Muscle layer of colon (tissue), 2 donors: ENCODE measurements around the gene EIF2B2.

Experiments used
- H3K27ac ChIP-seq: one replicate; pipeline ENCODE4 v1.7.0; 2013; ENCODE audit warnings: low read depth, mild to moderate bottlenecking, low read length, moderate library complexity
- H3K27me3 ChIP-seq, 2 donors: one replicate each; pipeline ENCODE4 v1.7.0; 2013; ENCODE audit warnings: low read length in 2 of 2, mild to moderate bottlenecking in 2 of 2; ENCODE audit not compliant: insufficient read depth in 2 of 2, control insufficient read depth in 1 of 2
- H3K36me3 ChIP-seq: one replicate; pipeline ENCODE4 v1.7.0; 2013; ENCODE audit warnings: mild to moderate bottlenecking, low read length; ENCODE audit not compliant: insufficient read depth
- H3K4me1 ChIP-seq: one replicate; pipeline ENCODE4 v1.7.0; 2013; ENCODE audit warnings: mild to moderate bottlenecking, low read length; ENCODE audit not compliant: insufficient read depth
- H3K4me3 ChIP-seq, 2 donors: one replicate each; pipeline ENCODE4 v1.7.0; 2013; ENCODE audit warnings: low read length in 2 of 2, low read depth in 1 of 2, mild to moderate bottlenecking in 1 of 2, moderate library complexity in 1 of 2
- H3K9ac ChIP-seq: one replicate; pipeline ENCODE4 v1.7.0; 2013; ENCODE audit warnings: low read length
- H3K9me3 ChIP-seq: one replicate; pipeline ENCODE4 v1.7.0; 2013; ENCODE audit warnings: mild to moderate bottlenecking, low read length
- donor health status: abdominal sarcoma.
- donor health status: Adenocarcinoma of cecum.

EIF2B2 gene

GRCh38 chr14:75047506-75047905 is 44.8 kb downstream of the EIF2B2 start:
- peaks cover 4% of the 10 kb centered on the region for H3K36me3 ChIP-seq
- H3K27ac ChIP-seq = no peak overlapping the region
- H3K9ac ChIP-seq = no peak overlapping the region
- no peaks in the 10 kb centered on the region for H3K9me3 ChIP-seq
- no peak overlapping the region for H3K4me3 ChIP-seq
- H3K27me3 ChIP-seq = no peaks in the 10 kb centered on the region
- peaks cover 23% of the 10 kb centered on the region for H3K4me1 ChIP-seq

- Histone ChIP-seq H3K4me1 (peaks cover 23% of the 10 kb centered on the region), H3K27ac (no peak overlapping the region), H3K9ac (no peak overlapping the region), H3K36me3 (peaks cover 2% of the 10 kb centered on the region), H3K9me3 (no peaks in the 10 kb centered on the region), H3K4me3 (no peak overlapping the region), H3K27me3 (no peaks in the 10 kb centered on the region)
Observed at GRCh38 chr14:75048101-75048500, 45.4 kb downstream of the EIF2B2 start.

- Histone ChIP-seq H3K36me3 (no peaks in the 10 kb centered on the region), H3K9ac (no peak overlapping the region), H3K4me1 (peaks cover 20% of the 10 kb centered on the region), H3K27ac (no peak overlapping the region), H3K4me3 (no peak overlapping the region), H3K27me3 (no peaks in the 10 kb centered on the region), H3K9me3 (no peaks in the 10 kb centered on the region)
Observed at GRCh38 chr14:75049136-75049535, 46.4 kb downstream of the EIF2B2 start.

- Histone ChIP-seq H3K27ac (no peak overlapping the region), H3K36me3 (no peaks in the 10 kb centered on the region), H3K27me3 (no peaks in the 10 kb centered on the region), H3K4me3 (no peak overlapping the region), H3K9me3 (no peaks in the 10 kb centered on the region), H3K4me1 (peaks cover 13% of the 10 kb centered on the region), H3K9ac (no peak overlapping the region)
Observed at GRCh38 chr14:75049731-75050201, 47.0 kb downstream of the EIF2B2 start.

- H3K27ac ChIP-seq = peak within 1 kb of the TSS; percentile 74
- H3K36me3 ChIP-seq = no peaks in the 10 kb centered on the region
- H3K27me3 ChIP-seq = no peaks in the 10 kb centered on the region
- H3K4me1 ChIP-seq = peaks cover 7% of the 10 kb centered on the region
- H3K9me3 ChIP-seq = no peaks in the 10 kb centered on the region
- H3K4me3 ChIP-seq = peak within 1 kb of the TSS; percentile 56 to 64
- H3K9ac ChIP-seq = peak within 1 kb of the TSS; percentile 36
Observed at GRCh38 chr14:75050852-75051555, 48.3 kb downstream of the EIF2B2 start, which contains the start of gene MLH3. Gene MLH3 (minus strand): TSS chr14:75051467. CDS start chr14:75049655, 1,812 bp downstream.

- H3K27me3 ChIP-seq = no peaks in the 10 kb centered on the region
- peak overlapping the region; percentile 36 for H3K9ac ChIP-seq
- peak overlapping the region; percentile 74 for H3K27ac ChIP-seq
- no peaks in the 10 kb centered on the region for H3K36me3 ChIP-seq
- peak overlapping the region; percentile 56 to 64 for H3K4me3 ChIP-seq
- H3K4me1 ChIP-seq = peaks cover 7% of the 10 kb centered on the region
- no peaks in the 10 kb centered on the region for H3K9me3 ChIP-seq
Observed at GRCh38 chr14:75051556-75051899, 48.8 kb downstream of the EIF2B2 start.

GRCh38 chr14:75053396-75054291 is 50.9 kb downstream of the EIF2B2 start:
- Histone ChIP-seq H3K9ac (no peak overlapping the region), H3K4me1 (peaks cover 7% of the 10 kb centered on the region), H3K27ac (no peak overlapping the region), H3K27me3 (no peaks in the 10 kb centered on the region), H3K9me3 (no peaks in the 10 kb centered on the region), H3K4me3 (no peak overlapping the region), H3K36me3 (no peaks in the 10 kb centered on the region)

- Histone ChIP-seq H3K4me3 (no peak overlapping the region), H3K4me1 (peaks cover 7% of the 10 kb centered on the region), H3K9ac (no peak overlapping the region), H3K36me3 (no peaks in the 10 kb centered on the region), H3K27ac (no peak overlapping the region), H3K9me3 (no peaks in the 10 kb centered on the region), H3K27me3 (no peaks in the 10 kb centered on the region)
Observed at GRCh38 chr14:75054421-75054820, 51.7 kb downstream of the EIF2B2 start.

GRCh38 chr14:75059642-75060041 is 56.9 kb downstream of the EIF2B2 start:
- H3K27me3 ChIP-seq = no peaks in the 10 kb centered on the region
- no peak overlapping the region for H3K27ac ChIP-seq
- peaks cover 9% of the 10 kb centered on the region for H3K4me1 ChIP-seq
- H3K9ac ChIP-seq = no peak overlapping the region
- H3K4me3 ChIP-seq = no peak overlapping the region
- no peaks in the 10 kb centered on the region for H3K9me3 ChIP-seq
- no peaks in the 10 kb centered on the region for H3K36me3 ChIP-seq

- Histone ChIP-seq H3K4me3 (no peak overlapping the region), H3K4me1 (peaks cover 9% of the 10 kb centered on the region), H3K9ac (no peak overlapping the region), H3K27ac (no peak overlapping the region), H3K36me3 (no peaks in the 10 kb centered on the region), H3K9me3 (no peaks in the 10 kb centered on the region), H3K27me3 (no peaks in the 10 kb centered on the region)
Observed at GRCh38 chr14:75060420-75060819, 57.7 kb downstream of the EIF2B2 start.
